Hepatocyte (in vitro differentiated cells): Measurements from ENCODE around the gene ARHGAP9.

Source experiments
- CTCF ChIP-seq: fragments of 200-600 bp; sonication (generic); IDR thresholded peaks from 2 replicates; pipeline ENCODE4 v1.5.1; 2016; ENCODE audit warnings: antibody characterized with exemption, mild to moderate bottlenecking; ENCODE audit not compliant: poor library complexity
- EZH2 ChIP-seq: fragments of 200-600 bp; sonication (generic); IDR thresholded peaks from 2 replicates; pipeline ENCODE4 v1.6.1; 2016; ENCODE audit warnings: antibody characterized with exemption, mild to moderate bottlenecking, borderline replicate concordance
- EZH2phosphoT487 ChIP-seq: fragments of 200-600 bp; sonication (generic); IDR thresholded peaks from one replicate; pipeline ENCODE4 v1.6.1; 2018; ENCODE audit warnings: antibody characterized with exemption, mild to moderate bottlenecking, low read depth, moderate library complexity; ENCODE audit not compliant: unreplicated experiment, severe bottlenecking

GRCh38 chr12:57522011-57522886 is 42.6 kb upstream of the ARHGAP9 start, which contains the start of gene MBD6:
- TF ChIP-seq CTCF (no peak), EZH2phosphoT487 (no peak), EZH2 (no peak)
